GM19239 (cell line): ENCODE data around the gene SMCHD1.
"Not testable (repeated sequence)": the region's sequence is repeated elsewhere in the genome, so short reads cannot be mapped to it uniquely, and the experiment has no call there.

ENCODE experiments used
- DNase-seq: peaks from one replicate; pipeline ENCODE4 v3.0.0; 2011; ENCODE audit warnings: low spot score; ENCODE audit not compliant: insufficient read length
- FAIRE-seq: peaks from 2 replicates; lab custom pipeline; 2011; peaks lifted over from hg19 to GRCh38; lab: Jason Lieb, UNC

SMCHD1 gene

DNA sequence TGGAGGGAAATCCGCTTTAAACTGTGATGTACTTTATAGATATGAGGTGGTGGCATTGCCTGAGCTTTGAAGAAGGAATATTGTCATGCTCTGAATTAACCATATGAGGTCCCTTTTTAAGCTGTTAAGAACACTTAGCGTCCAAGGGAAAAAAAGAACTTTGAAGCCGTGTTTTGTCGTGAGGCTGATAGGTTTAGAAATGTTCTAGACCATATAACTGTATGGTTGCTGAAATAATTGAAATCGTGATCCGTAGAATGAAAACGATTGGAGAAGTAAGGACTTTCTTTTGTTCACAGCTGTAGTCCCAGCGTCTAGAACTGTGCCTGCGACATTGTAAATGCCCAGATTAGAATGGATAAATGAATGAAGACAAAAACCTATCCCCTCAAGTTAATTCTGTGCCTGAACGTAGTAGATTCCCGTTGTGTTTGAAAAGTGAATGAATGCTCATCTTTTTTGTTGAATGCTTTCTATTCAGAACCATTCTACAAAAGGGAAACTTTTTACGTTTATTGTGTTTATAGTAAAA lies 1.5 kb downstream of the SMCHD1 start:
- FAIRE-seq = peak; percentile 81
- DNase-seq = no peak

- FAIRE-seq (peak; percentile 42), DNase-seq (no peak)
Measured at GRCh38 chr18:2657788-2658458, 2.4 kb downstream of the SMCHD1 start.

DNA sequence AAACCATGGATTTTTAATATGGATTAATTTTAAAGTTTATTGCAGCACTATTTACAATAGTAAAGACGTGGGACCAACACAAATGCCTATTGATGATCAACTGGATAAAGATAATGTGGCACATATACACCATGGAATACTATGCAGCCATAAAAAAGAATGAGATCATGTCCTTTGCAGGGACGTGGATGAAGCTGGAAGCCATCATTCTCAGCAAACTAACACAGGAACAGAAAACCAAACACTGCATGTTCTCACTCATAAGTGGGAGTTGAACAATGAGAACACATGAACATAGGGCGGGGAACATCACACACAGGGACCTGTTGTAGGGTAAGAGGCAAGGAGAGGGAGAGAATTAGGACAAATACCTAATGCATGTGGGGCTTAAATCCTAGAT lies 5.3 kb downstream of the SMCHD1 start:
- FAIRE-seq, DNase-seq: not testable (repeated sequence)

GRCh38 chr18:2662288-2662687 lies 6.8 kb downstream of the SMCHD1 start:
- FAIRE-seq, DNase-seq: not testable (repeated sequence)

DNA sequence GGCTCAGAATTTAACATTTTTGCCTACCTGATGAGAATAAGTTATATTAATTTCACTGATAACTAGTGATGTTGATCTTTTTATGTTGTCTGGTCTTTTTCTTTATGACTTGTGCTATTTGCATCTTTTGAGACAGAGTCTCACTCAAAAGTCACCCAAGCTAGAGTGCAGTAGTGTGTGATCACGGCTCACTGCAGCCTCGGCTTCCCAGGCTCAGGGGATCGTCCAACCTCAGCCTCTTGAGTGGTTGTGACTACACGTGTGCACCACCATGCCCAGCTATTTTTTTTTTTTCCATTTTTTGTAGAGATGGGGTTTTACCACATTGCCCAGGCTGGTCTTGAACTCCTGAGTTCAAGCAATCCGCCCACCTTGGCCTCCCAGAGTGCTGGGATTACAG lies 7.5 kb downstream of the SMCHD1 start:
- DNase-seq (no peak), FAIRE-seq (no peak)

DNA sequence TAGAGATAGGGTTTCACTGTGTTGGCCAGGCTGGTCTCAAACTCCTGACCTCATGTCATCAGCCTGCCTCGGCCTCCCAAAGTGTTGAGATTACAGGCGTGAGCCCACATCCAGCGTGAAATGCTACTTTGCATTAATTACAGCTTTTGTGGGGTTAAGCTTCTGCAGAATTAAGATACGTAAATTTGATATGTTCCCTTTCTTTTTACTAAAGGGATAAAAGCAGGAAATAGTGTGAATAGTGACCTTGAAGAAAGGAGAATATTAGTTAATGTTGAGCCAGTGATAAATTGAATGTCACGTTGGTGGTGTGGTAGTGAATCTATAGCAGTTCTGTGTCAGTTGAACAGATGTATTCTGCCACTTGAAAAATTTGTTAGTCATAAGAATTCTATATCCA lies 16.9 kb downstream of the SMCHD1 start:
- DNase-seq (no peak), FAIRE-seq (peak; percentile 4)

DNA sequence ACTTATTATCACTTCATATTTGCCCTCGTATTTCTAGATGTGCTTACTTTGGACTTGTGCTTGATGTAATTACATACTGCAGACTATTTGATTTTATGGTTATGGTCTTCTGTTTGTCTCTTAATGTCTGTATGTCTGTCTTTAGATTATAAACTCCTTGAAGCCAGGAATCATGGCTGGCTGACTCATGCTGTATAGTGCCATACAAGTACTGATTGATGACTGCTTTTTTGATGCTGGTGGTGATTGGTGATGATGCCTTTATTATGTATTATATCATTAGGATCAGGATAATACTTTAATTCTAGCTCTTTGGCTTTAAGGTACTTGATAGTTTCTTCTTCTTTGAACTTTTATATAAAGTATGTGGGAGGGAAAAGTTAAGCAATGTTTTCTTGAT lies 17.3 kb downstream of the SMCHD1 start:
- DNase-seq (no peak), FAIRE-seq (no peak)

- DNase-seq, FAIRE-seq: not testable (repeated sequence)
Measured at GRCh38 chr18:2678933-2679332, 23.4 kb downstream of the SMCHD1 start.

DNA sequence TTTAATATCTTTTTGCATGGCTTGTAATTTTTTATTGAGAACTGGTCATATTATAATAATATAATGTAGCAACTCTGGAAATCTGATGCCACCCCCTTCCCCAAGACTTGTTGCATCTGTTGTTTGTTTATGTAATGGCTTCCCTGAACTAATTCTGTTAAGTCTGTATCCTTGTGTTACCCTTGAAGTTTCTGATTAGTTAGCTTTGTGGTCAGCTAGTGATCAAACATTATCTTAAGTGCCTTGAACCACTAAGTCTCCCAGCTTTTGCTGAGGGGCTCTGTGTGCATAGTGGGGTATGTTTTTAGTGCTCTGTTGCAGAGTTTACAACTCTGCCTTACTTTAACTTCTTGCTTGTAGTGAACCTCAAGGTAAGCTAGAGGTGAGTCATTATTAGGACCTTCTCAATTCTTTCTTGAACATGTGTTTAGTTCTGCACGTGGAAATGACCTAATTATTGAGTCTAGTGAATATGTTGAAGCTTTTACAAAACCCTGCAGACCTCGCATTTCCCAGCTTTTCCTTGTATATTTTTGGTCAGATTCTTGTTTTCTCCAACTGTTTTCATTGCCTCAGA lies 24.8 kb downstream of the SMCHD1 start:
- no peak for DNase-seq
- no peak for FAIRE-seq

DNA sequence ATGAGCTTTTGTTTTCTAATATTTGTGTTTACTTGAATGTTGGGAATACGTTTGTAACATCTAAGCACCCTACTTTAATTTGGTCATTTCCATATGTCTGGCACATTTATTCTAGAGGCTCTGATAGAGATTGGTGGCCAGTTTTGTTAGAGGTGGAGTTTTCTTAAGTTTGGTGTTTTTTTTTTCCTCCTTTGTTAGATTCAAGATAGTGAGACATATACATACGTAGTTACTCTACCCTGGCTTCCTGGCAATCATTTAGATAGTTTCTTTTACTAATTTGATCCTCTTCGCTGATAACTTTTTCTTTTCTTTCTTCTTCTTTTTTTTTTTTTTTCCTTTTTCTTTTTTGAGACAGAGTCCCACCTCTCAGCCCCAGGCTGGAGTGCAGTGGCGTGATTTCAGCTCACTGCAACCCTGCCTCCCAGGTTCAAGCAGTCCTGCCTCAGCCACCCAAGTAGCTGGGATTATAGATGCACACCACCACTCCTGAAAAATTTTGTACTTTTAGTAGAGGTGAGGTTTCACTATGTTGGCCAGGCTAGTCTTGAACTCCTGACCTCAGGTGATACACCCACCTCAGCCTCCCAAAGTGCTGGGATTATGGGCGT lies 26.6 kb downstream of the SMCHD1 start:
- no peak for FAIRE-seq
- DNase-seq = no peak

DNA sequence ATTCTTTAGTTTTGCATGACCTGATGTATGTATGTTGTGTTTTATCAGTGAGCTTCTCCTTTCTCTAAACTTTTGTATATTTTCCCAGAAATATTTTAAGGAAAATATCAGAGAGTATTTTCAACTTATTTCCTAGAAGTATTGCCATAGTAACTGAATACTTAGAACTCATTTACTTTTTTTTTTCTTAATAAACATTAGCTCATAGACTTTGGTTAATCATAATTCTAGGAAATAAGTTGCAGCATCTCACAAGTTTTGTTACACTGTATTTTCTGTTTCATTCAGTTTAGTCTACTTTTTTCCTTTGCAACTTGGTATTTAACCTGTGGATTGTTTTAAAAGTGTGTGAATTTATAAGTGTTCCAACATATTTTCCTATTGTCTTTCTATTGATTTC lies 27.5 kb downstream of the SMCHD1 start:
- no peak for FAIRE-seq

DNA sequence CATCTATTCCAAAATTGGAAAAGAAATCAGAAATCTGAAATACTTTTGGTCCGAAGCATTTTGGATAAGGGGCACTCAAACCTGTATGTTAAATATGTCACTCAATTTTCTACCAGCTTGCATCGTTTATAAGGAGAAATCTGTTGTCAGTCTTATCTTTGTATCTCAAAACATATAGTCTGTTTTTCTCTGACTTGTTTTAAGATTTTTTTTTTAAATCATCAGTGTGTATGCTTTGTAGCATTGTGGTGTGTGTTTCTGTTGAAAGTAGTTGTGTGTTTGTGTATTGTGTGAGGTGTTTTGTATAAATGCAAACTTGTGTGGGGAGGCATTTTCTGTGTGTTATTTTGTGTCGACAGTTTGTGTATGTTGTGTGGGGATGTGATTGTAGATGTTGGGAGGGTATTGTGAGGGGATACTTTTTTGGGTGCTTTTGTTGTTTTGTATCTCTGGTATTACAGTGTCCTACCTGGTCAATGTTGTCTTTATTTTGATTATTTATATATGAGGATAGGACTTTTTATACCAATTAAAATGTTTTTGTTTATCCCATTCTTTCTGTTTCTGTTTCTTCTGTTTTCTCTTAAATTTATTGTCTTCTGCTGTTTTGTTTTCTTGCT lies 30.9 kb downstream of the SMCHD1 start:
- FAIRE-seq (peak; percentile 82), DNase-seq (no peak)

More for the DNA sequence above, 27.5 kb downstream of the SMCHD1 start:
- no peak for DNase-seq

GRCh38 chr18:2687390-2688001 lies 32.0 kb downstream of the SMCHD1 start:
- FAIRE-seq = peak; percentile 87

GRCh38 chr18:2692508-2692907 lies 37.0 kb downstream of the SMCHD1 start:
- FAIRE-seq (no peak), DNase-seq (no peak)

More at GRCh38 chr18:2687390-2688001, 32.0 kb downstream of the SMCHD1 start:
- DNase-seq = peak; percentile 4

- DNase-seq (no peak), FAIRE-seq (no peak)
Measured at GRCh38 chr18:2697184-2697583, 41.7 kb downstream of the SMCHD1 start.

DNA sequence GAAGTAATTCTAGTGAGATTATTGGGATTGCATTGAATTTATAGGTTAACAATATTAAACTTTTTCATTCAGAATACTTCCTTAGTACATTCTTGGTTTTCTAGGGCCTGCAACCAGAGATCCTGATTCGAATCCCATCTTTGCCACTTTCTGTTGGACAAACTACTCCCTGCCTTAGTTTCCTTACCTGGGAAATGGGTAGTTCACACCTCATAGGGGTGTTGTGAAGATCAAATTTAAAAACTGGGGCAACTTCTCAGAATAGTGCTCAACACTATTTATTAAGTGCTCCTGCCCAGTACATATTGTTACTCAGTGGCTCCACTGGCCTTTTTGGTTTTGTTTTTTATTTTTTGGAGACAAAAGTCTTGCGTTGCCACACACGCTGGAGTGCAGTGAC lies 43.5 kb downstream of the SMCHD1 start:
- DNase-seq (no peak), FAIRE-seq (no peak)

- no peak for DNase-seq
- no peak for FAIRE-seq
Measured at GRCh38 chr18:2704541-2704940, 49.0 kb downstream of the SMCHD1 start.

- FAIRE-seq (peak; percentile 53), DNase-seq (no peak)
Measured at GRCh38 chr18:2706903-2707302, 51.4 kb downstream of the SMCHD1 start.

- DNase-seq (no peak), FAIRE-seq (no peak)
Measured at GRCh38 chr18:2707551-2708168, 52.1 kb downstream of the SMCHD1 start.

DNA sequence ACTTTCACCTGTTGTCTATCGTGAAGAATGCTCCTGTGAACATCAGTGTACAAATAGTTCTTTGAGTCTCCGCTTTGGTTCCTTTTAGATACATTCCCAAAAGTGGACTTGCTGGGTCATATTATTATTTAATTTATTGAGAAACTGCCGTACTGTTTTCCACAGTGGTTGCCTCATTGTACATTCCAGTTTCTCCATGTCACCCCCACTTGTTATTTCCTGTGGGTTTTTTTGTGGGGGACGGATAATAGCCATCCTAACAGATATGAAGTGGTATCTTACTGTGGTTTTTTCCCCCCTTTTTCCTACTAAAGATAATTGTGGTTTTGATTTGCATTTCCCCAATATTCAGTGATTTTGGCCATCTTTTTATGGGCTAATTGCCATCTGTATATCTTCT lies 53.8 kb downstream of the SMCHD1 start:
- DNase-seq (no peak), FAIRE-seq (no peak)
